Epithelial cell of esophagus (primary cell): ENCODE results near the gene EPB41L1.

Source experiments
- DNase-seq: peaks from one replicate; pipeline ENCODE4 v3.0.0; 2010; ENCODE audit warnings: low read depth
- H3K4me3 ChIP-seq: 2 replicates; pipeline ENCODE4 v1.5.1; 2011; ENCODE audit warnings: mild to moderate bottlenecking, low read length, control low read depth
- CTCF ChIP-seq: IDR thresholded peaks from 2 replicates; pipeline ENCODE4 v1.5.1; 2011; ENCODE audit warnings: low read depth, mild to moderate bottlenecking, low read length, control low read depth, inconsistent platforms; ENCODE audit not compliant: insufficient read depth; ENCODE audit errors: missing control alignments

Gene EPB41L1

DNA sequence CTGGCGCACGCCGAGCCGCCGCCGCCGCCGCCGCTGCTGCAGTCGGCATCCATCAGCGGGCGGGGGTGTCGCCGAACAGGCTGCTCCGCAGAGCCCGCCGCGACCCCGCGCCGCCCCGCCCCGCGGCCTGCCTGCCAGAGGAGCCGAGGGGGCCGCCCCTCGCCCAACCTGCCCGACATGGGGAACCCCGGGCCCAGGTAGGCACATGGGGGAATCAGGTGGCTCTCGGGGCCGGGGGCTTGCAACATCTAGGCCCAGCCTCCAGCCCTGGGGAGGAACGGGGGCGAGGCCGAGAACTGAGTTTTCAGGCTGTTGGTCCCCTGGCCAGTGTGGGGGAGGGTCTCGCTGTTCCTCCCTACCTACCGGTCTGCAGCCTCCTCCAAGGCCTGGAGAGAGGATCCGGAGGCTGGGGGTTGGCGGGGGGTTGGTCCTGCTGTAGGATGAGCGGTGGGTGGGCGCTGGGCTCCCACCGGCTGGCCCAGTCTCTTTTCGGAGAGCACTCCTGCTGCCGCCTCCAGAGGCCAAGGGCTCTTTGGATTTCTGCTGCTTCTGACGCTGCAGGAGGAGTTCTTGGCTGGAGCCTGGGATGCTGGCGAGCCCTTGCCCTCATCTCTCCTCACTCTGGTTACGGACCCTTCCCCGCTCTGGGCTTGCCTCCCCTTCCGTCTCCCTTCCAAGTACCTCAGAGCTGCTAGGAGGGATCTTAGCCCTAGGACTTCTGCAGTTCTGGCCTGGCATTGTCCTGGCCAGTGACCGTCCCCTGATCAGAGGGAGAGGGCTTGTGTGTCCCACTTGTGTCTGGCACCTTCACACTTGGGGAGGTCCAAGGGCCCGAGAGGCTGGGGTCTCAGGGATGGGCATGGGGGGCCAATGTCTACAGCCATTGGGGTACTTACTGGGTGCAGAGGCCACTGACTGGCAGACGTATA, at the start of gene EPB41L1:
EPB41L1 (plus strand) TSS at position 41 of the 929 bp plus-strand sequence. CDS start 19,038 bp downstream, outside the sequence.
- no peak for TF ChIP-seq CTCF
- peak within 1 kb of the TSS; percentile 36 for H3K4me3 ChIP-seq
- DNase-seq, result no peak

DNA sequence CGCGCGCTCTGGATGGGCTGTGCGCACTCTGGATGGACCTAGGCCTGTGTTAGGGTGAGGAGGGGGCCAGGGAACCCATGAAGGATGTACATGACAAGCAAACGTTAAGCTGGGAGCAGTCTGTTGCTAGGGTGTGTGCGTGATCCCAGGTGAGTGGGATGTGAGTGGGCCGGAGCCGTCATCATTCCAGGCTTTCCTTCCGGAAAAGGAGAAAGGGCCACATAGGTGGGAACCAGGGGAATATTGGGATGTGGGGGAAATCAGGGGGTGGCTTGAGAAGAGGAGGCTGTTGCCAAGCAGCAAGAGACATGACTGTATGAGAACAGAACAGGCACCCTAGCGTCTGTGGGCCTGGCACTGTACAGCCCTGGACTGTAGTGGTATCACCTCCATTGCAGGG, 49.7 kb upstream of the EPB41L1 start:
- no peak overlapping the region for H3K4me3 ChIP-seq
- TF ChIP-seq CTCF, result no peak
- DNase-seq, result no peak

DNA sequence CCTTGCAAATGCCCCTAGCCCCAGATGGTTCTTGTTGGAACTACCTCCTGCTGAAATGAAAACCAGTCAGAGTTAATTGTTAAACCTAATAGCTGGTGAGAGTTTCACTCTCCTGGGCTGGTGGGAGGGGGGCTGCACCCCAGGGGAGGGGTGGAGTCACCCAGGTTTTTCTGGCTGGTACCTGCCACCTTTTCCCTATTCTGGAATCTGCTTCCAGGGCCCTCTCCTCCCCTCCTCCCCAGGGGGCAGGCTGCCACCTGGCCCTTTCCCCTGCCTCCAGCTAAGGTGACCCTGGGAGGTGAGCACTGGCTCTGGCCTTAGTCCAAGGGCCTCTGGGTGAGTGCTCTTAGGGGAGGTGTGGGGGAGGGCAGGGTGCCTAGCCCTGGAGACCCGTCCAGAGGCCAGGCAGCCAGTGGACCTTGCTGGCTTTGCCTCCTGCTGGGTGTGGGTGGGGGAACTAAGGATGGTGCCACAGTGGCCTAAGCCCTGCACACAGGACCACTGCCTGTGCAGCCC, 48.8 kb upstream of the EPB41L1 start:
- no peak for DNase-seq
- TF ChIP-seq CTCF, result no peak
- no peak overlapping the region for H3K4me3 ChIP-seq

GRCh38 chr20:36106606-36107005, 47.9 kb upstream of the EPB41L1 start:
- no peak for DNase-seq
- no peak for TF ChIP-seq CTCF
- no peak overlapping the region for H3K4me3 ChIP-seq

DNA sequence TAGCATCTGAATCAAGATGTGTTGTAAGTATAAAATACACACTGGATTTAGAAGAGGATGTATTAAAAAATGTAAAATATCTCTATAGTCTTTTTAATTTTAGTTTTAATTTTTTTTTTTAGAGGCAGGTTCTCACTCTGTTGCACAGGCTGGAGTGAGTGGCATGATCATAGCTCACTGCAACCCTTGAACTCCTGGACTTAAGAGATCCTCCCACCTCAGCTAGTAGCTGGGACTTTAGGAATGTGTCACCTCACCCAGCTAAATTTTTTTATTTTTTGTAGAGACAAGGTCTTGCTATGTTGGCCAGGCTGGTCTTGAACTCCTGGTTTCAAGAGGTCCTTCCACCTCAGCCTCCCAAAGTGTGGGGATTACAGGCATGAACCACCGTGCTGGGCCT, 46.7 kb upstream of the EPB41L1 start:
- TF ChIP-seq CTCF, result no peak
- DNase-seq, result no peak
- no peak overlapping the region for H3K4me3 ChIP-seq

DNA sequence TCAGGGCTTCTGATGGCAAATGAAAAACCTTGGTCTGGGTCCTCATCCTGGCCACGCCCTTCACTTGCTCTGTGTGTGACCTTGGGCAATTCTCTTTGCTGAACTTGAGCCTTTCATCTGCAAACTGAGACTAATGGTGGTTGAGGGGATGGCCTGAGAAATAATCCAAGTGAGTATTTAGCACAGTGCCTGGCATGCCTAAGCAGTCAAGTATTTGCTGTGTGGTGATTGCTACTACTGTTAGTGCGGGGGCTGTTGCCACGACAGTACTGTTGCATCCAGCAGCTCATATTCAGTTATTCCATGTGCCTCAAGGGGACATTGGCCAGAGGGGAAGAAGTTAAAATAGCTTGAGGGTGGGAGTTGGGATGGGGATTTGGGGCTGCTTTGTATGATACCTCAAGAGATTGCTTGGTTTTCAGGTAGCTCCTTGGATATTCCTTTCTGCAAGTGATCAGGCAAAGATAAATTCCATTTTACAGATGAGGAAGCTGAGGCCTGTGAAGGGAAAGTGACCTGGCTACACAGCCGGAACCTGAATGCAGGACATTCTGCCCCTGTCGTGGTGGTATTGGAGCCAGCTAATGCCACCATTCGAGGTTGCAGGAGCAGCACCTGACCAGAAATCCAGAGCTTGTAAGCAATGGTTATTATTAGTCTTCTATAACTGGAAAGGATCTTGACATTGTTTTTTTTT, 45.1 kb upstream of the EPB41L1 start:
- H3K4me3 ChIP-seq, result no peak overlapping the region
- DNase-seq, result no peak
- no peak for TF ChIP-seq CTCF
